NCI-H446 treated with DMSO at 0.1 percent for 48 hours (cell line): ENCODE measurements around the gene MGMT.

Experiments
- DNase-seq: peaks from one replicate; lab custom pipeline; 2025; lab: John Stamatoyannopoulos, UW

MGMT gene

GRCh38 chr10:129710510-129710847 is 243.4 kb downstream of the MGMT start:
- DNase-seq: no peak

- no peak for DNase-seq
Observed at GRCh38 chr10:129711291-129711690, 244.2 kb downstream of the MGMT start.

GRCh38 chr10:129712000-129712399 is 245.0 kb downstream of the MGMT start:
- no peak for DNase-seq

GRCh38 chr10:129713659-129714265 is 246.7 kb downstream of the MGMT start:
- no peak for DNase-seq

- no peak for DNase-seq
Observed at GRCh38 chr10:129715805-129716204, 248.8 kb downstream of the MGMT start.

- no peak for DNase-seq
Observed at GRCh38 chr10:129716211-129716681, 249.2 kb downstream of the MGMT start.

- DNase-seq: no peak
Observed at GRCh38 chr10:129716881-129717280, 249.8 kb downstream of the MGMT start.

- DNase-seq: no peak
Observed at GRCh38 chr10:129717816-129718547, 250.9 kb downstream of the MGMT start.

GRCh38 chr10:129718548-129719414 is 251.7 kb downstream of the MGMT start:
- no peak for DNase-seq

GRCh38 chr10:129719415-129719739 is 252.3 kb downstream of the MGMT start:
- no peak for DNase-seq

GRCh38 chr10:129719889-129720590 is 253.0 kb downstream of the MGMT start:
- DNase-seq: no peak

- DNase-seq: no peak
Observed at GRCh38 chr10:129725011-129725410, 258.0 kb downstream of the MGMT start.

- DNase-seq: no peak
Observed at GRCh38 chr10:129725482-129725881, 258.4 kb downstream of the MGMT start.

GRCh38 chr10:129725890-129726631 is 259.0 kb downstream of the MGMT start:
- no peak for DNase-seq

GRCh38 chr10:129727071-129727470 is 260.0 kb downstream of the MGMT start:
- no peak for DNase-seq

- no peak for DNase-seq
Observed at GRCh38 chr10:129727495-129727894, 260.5 kb downstream of the MGMT start.

GRCh38 chr10:129728246-129728820 is 261.3 kb downstream of the MGMT start:
- DNase-seq: no peak

GRCh38 chr10:129728905-129729795 is 262.1 kb downstream of the MGMT start:
- no peak for DNase-seq

GRCh38 chr10:129730272-129730992 is 263.4 kb downstream of the MGMT start:
- no peak for DNase-seq

GRCh38 chr10:129730993-129731325 is 263.9 kb downstream of the MGMT start:
- no peak for DNase-seq
